HL-60 (cell line): ENCODE data around the gene PPP1R1B.

Experiments used
- GABPA ChIP-seq: IDR thresholded peaks from 2 replicates; pipeline ENCODE4 v1.6.1; 2012; ENCODE audit warnings: low read depth
- POLR2AphosphoS5 ChIP-seq: IDR thresholded peaks from 2 replicates; pipeline ENCODE4 v1.6.1; 2012; ENCODE audit warnings: low read depth
- REST ChIP-seq: IDR thresholded peaks from 2 replicates; pipeline ENCODE4 v1.6.1; 2012; ENCODE audit warnings: low read depth; ENCODE audit not compliant: insufficient replicate concordance
- SPI1 ChIP-seq: IDR thresholded peaks from 2 replicates; pipeline ENCODE4 v1.6.1; 2012; ENCODE audit warnings: low read depth, mild to moderate bottlenecking, borderline replicate concordance
- TF ChIP-seq, protein P1 (sequence below): IDR thresholded peaks from one replicate; pipeline ENCODE4 v1.5.1; 2011; ENCODE audit warnings: low read length, control low read depth, inconsistent platforms; ENCODE audit not compliant: insufficient read depth

DNA sequence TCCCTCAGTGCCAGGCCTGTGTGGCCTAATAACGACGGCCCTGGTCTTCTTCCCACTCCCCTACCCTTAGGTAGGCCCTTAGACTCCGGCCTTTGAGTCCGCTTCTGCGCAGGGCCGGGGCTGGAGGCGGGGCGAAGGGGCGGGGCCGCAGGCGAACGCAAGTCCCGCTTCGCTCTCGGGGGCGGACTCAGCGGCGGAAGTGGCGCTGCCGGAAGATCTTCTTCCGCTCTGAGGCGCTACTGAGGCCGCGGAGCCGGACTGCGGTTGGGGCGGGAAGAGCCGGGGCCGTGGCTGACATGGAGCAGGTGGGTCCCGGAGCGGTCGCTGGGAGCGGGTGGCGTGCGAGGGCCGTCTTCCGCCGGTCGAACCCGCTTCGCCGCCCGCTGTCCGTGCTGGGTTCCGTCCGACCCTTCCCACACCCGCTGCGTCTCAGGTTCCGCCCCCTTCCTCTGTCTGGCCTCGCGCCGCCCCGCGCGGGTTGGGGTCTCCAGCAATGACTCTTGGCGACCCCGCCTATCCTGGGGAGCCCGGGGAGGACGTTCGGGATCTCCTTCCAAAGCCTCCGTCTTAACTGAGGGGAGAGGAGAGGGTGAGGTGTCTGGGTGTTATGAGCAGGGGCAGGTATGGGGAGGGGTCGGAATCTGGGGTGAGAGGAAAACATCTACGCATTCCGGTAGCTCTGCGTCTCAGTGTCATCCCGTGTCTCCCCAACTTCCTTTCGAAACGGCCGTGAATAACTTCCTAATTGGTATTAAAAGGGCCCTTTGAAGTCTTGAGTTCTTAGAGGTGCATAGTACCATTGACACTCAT lies 10.4 kb downstream of the PPP1R1B start, which contains the start of gene STARD3:
- TF ChIP-seq POLR2AphosphoS5 (peak; percentile 68), SPI1 (peak; percentile 43; the same call in 1 of the 2 replicates), REST (peak; percentile 14), GABPA (peak; percentile 91)
- TF ChIP-seq, protein P1, sequence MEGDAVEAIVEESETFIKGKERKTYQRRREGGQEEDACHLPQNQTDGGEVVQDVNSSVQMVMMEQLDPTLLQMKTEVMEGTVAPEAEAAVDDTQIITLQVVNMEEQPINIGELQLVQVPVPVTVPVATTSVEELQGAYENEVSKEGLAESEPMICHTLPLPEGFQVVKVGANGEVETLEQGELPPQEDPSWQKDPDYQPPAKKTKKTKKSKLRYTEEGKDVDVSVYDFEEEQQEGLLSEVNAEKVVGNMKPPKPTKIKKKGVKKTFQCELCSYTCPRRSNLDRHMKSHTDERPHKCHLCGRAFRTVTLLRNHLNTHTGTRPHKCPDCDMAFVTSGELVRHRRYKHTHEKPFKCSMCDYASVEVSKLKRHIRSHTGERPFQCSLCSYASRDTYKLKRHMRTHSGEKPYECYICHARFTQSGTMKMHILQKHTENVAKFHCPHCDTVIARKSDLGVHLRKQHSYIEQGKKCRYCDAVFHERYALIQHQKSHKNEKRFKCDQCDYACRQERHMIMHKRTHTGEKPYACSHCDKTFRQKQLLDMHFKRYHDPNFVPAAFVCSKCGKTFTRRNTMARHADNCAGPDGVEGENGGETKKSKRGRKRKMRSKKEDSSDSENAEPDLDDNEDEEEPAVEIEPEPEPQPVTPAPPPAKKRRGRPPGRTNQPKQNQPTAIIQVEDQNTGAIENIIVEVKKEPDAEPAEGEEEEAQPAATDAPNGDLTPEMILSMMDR = no peak
